Gastroesophageal sphincter (tissue), 4 donors: Measurements from ENCODE around the gene TCF4. TPM values are rescaled to one million over a fixed set of nuclear protein-coding genes. Genes with fewer than 3 reads are reported as not detected.

Experiments
- ATAC-seq: fragments of 150-250 bp; one replicate; pipeline ENCODE4 v1.9.1; 2016; ENCODE audit warnings: mild to moderate bottlenecking, moderate library complexity
- H3K27ac ChIP-seq, 4 donors: fragments of 200-600 bp; sonication (generic) in 3 of 4; 1 replicate in 3 of 4; 2 replicates in 1 of 4; pipeline ENCODE4 v1.5.1; 2016 to 2019
- H3K27me3 ChIP-seq: fragments of 200-600 bp; sonication (generic); one replicate; pipeline ENCODE4 v1.5.1; 2019
- H3K36me3 ChIP-seq, 2 donors: fragments of 200-600 bp; sonication (generic); one replicate each; pipeline ENCODE4 v1.5.1; 2019; ENCODE audit warnings: control low read depth in 1 of 2
- H3K4me1 ChIP-seq, 3 donors: fragments of 200-600 bp; sonication (generic); 1 replicate in 2 of 3; 2 replicates in 1 of 3; pipeline ENCODE4 v1.5.1; 2016 to 2019; ENCODE audit warnings: control low read depth in 2 of 3
- H3K4me3 ChIP-seq, 2 donors: fragments of 200-600 bp; sonication (generic); one replicate each; pipeline ENCODE4 v1.5.1; 2019; ENCODE audit warnings: mild to moderate bottlenecking in 1 of 2, moderate library complexity in 1 of 2
- H3K9me3 ChIP-seq, 3 donors: fragments of 200-600 bp; sonication (generic); one replicate each; pipeline ENCODE4 v1.5.1; 2017 to 2019; ENCODE audit warnings: control low read depth in 2 of 3
- EP300 ChIP-seq: sonication (generic); formaldehyde crosslinking; IDR thresholded peaks from one replicate; pipeline ENCODE4 v1.6.1; 2017; ENCODE audit warnings: antibody characterized with exemption, mild to moderate bottlenecking
- POLR2A ChIP-seq, 2 donors: fragments of 450-650 bp; IDR thresholded peaks; one replicate each; pipeline ENCODE4 v1.6.1; 2017; ENCODE audit warnings: antibody characterized with exemption in 2 of 2, mild to moderate bottlenecking in 2 of 2, moderate library complexity in 1 of 2
- POLR2AphosphoS5 ChIP-seq: sonication (generic); formaldehyde crosslinking; IDR thresholded peaks from one replicate; pipeline ENCODE4 v1.6.1; 2017; ENCODE audit warnings: antibody characterized with exemption
- WGBS, 2 donors: methylation state at CpG; one replicate each; pipeline ENCODE4 v1.1.5; 2018; ENCODE audit warnings: low coverage in 1 of 2; 5-methylcytosine and 5-hydroxymethylcytosine counted together
- total RNA-seq, 4 donors: library from RNA; depleted of rRNA; stranded (reverse); fragments of >200 nt; gene quantifications; one replicate each; pipeline ENCODE4 v1.1.0, GENCODE V29; 2016
- TF ChIP-seq, protein P1 (sequence below), 4 experiments: fragments of 200-600 bp in 2 of 4; fragments of 450-650 bp in 2 of 4; sonication (generic) in 1 of 4; IDR thresholded peaks; one replicate each; pipeline ENCODE4 v1.5.1; 2017 to 2019; ENCODE audit warnings: antibody characterized with exemption in 4 of 4, mild to moderate bottlenecking in 2 of 4, moderate library complexity in 2 of 4

TCF4 gene
- total RNA-seq, 4 donors from 2014 or later, result 64.1 to 87.6 (median 76.2) TPM

- peaks cover 0 to 41% (median 0%) of the 10 kb centered on the region in 3 donors for H3K4me1 ChIP-seq
- TF ChIP-seq POLR2AphosphoS5 (no peak), EP300 (no peak), POLR2A (IDR thresholded peaks at IDR 0.05) (no peak)
- TF ChIP-seq, protein P1, sequence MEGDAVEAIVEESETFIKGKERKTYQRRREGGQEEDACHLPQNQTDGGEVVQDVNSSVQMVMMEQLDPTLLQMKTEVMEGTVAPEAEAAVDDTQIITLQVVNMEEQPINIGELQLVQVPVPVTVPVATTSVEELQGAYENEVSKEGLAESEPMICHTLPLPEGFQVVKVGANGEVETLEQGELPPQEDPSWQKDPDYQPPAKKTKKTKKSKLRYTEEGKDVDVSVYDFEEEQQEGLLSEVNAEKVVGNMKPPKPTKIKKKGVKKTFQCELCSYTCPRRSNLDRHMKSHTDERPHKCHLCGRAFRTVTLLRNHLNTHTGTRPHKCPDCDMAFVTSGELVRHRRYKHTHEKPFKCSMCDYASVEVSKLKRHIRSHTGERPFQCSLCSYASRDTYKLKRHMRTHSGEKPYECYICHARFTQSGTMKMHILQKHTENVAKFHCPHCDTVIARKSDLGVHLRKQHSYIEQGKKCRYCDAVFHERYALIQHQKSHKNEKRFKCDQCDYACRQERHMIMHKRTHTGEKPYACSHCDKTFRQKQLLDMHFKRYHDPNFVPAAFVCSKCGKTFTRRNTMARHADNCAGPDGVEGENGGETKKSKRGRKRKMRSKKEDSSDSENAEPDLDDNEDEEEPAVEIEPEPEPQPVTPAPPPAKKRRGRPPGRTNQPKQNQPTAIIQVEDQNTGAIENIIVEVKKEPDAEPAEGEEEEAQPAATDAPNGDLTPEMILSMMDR (IDR thresholded peaks at IDR 0.05), result no peak
- no peaks in the 10 kb centered on the region for H3K36me3 ChIP-seq
- WGBS, 2 donors, result 65 to 67% methylated on average over 1 of the region's 1 CpG
- no peak overlapping the region for H3K27ac ChIP-seq
- no peaks in the 10 kb centered on the region for H3K27me3 ChIP-seq
- H3K9me3 ChIP-seq, result no peaks in the 10 kb centered on the region
- ATAC-seq, result no peak
- no peak overlapping the region for H3K4me3 ChIP-seq
These were observed 81.9 kb downstream of the TCF4 start for GRCh38 chr18:55506074-55506473.

- Histone ChIP-seq H3K27me3 (no peaks in the 10 kb centered on the region), H3K4me3 (no peak overlapping the region), H3K9me3 (no peaks in the 10 kb centered on the region), H3K36me3 (no peaks in the 10 kb centered on the region), H3K27ac (no peak overlapping the region), H3K4me1 (peaks cover 0 to 40% (median 0%) of the 10 kb centered on the region in 3 donors)
- ATAC-seq, result no peak
- WGBS, 2 donors, result 64 to 93% methylated on average over 2 of the region's 2 CpGs
- TF ChIP-seq, protein P1 (IDR thresholded peaks at IDR 0.05), result no peak
- TF ChIP-seq EP300, result no peak
- no peak for TF ChIP-seq POLR2AphosphoS5
These were observed 83.2 kb downstream of the TCF4 start for GRCh38 chr18:55504808-55505207.

GRCh38 chr18:55503167-55503820, 84.7 kb downstream of the TCF4 start:
- no peak for TF ChIP-seq POLR2AphosphoS5
- TF ChIP-seq EP300, result no peak
- no peak for TF ChIP-seq POLR2A (IDR thresholded peaks at IDR 0.05)
- TF ChIP-seq, protein P1 (IDR thresholded peaks at IDR 0.05), result no peak
- Histone ChIP-seq H3K27ac (no peak overlapping the region), H3K36me3 (no peaks in the 10 kb centered on the region), H3K9me3 (no peaks in the 10 kb centered on the region), H3K4me1 (peaks cover 0 to 32% (median 0%) of the 10 kb centered on the region in 3 donors), H3K27me3 (no peaks in the 10 kb centered on the region), H3K4me3 (no peak overlapping the region)
- WGBS, 2 donors, result 83 to 92% methylated on average over 6 to 7 of the region's 7 CpGs
- ATAC-seq, result no peak

DNA sequence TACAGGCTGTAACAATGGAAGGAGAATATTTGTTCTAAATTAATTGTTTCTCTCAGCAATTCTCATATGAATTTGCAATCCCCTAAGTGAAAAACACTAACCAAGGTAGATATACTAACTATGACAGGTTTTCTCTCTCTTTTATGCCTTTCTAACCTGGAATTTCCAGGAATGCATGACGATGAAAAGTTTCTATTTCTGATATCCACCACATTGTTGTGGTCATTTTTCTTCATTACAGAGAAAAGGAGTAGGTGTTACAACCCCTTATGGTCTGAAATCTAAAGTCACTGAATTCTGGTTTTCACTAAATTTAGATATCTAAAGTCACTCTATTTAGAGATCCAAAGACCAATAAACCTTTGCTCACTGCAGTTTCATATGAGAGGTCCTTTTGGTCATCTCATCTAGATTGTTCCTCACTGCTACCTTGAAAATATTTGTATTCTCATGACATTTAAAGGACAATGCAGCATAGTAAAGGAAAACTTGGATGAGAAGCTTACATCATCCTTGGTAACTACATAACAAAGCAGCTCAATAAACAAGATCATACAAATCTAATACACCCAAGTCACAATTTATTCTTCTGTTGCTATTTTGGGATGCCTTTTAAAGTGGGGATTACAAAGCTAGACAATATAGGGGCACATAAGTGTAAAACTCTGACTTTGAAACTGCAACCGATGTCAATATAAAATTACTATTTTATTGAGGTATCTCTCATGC, 85.8 kb downstream of the TCF4 start:
- H3K4me1 ChIP-seq, result peaks cover 0 to 32% (median 0%) of the 10 kb centered on the region in 3 donors
- 51 to 79% methylated on average over 2 of the region's 2 CpGs for WGBS, 2 donors
- peak overlapping the region in 3 of 4 donors; percentile 18 to 26 (median 23) for H3K27ac ChIP-seq
- no peaks in the 10 kb centered on the region for H3K27me3 ChIP-seq
- TF ChIP-seq, protein P1 (IDR thresholded peaks at IDR 0.05), result no peak
- no peak for TF ChIP-seq EP300
- no peak for TF ChIP-seq POLR2A (IDR thresholded peaks at IDR 0.05)
- no peak for TF ChIP-seq POLR2AphosphoS5
- no peaks in the 10 kb centered on the region for H3K9me3 ChIP-seq
- no peak overlapping the region for H3K4me3 ChIP-seq
- no peak for ATAC-seq
- H3K36me3 ChIP-seq, result no peaks in the 10 kb centered on the region
